RWPE2 (cell line): Measurements from ENCODE around the gene YIPF5.

Experiments
- ATAC-seq: fragments of 200-7000 bp; cut with Tn5 transposase; 3 replicates; pipeline ENCODE4 v1.9.1; 2021; ENCODE audit warnings: low read depth
- DNase-seq: peaks from one replicate; pipeline ENCODE4 v3.0.0-alpha.2; 2020; ENCODE audit warnings: low spot score
- H3K27ac ChIP-seq: fragments of 450-650 bp; 2 replicates; pipeline ENCODE4 v1.5.1; 2017; ENCODE audit warnings: mild to moderate bottlenecking; ENCODE audit not compliant: poor library complexity, severe bottlenecking
- H3K27me3 ChIP-seq: fragments of 250-450 bp; sonication (Bioruptor Pico); 2 replicates; pipeline ENCODE4 v1.5.1; 2021; ENCODE audit warnings: mild to moderate bottlenecking, moderate library complexity; ENCODE audit not compliant: insufficient read depth, poor library complexity, severe bottlenecking
- H3K36me3 ChIP-seq: fragments of 250-450 bp; sonication (Bioruptor Pico); 2 replicates; pipeline ENCODE4 v1.5.1; 2020; ENCODE audit warnings: low read depth, mild to moderate bottlenecking, moderate library complexity
- H3K4me1 ChIP-seq: fragments of 250-450 bp; sonication (Bioruptor Pico); 2 replicates; pipeline ENCODE4 v1.5.1; 2021; ENCODE audit warnings: mild to moderate bottlenecking, moderate library complexity; ENCODE audit not compliant: insufficient read depth, poor library complexity, severe bottlenecking
- H3K4me3 ChIP-seq: fragments of 250-450 bp; sonication (Bioruptor Pico); 2 replicates; pipeline ENCODE4 v1.5.1; 2021; ENCODE audit warnings: mild to moderate bottlenecking, moderate library complexity; ENCODE audit not compliant: severe bottlenecking
- H3K9me3 ChIP-seq: fragments of 250-450 bp; sonication (Bioruptor Pico); 2 replicates; pipeline ENCODE4 v1.5.1; 2021; ENCODE audit warnings: mild to moderate bottlenecking, moderate library complexity; ENCODE audit not compliant: severe bottlenecking
- CTCF ChIP-seq: fragments of 450-650 bp; IDR thresholded peaks from one replicate; pipeline ENCODE4 v1.5.1; 2017; ENCODE audit warnings: mild to moderate bottlenecking, moderate library complexity; ENCODE audit not compliant: poor library complexity, severe bottlenecking

Gene YIPF5

GRCh38 chr5:144187699-144188294 lies 17.3 kb upstream of the YIPF5 start:
- H3K4me3 ChIP-seq = no peak overlapping the region
- H3K27me3 ChIP-seq = no peaks in the 10 kb centered on the region
- no peaks in the 10 kb centered on the region for H3K9me3 ChIP-seq
- H3K36me3 ChIP-seq = no peaks in the 10 kb centered on the region
- peaks cover 23% of the 10 kb centered on the region for H3K4me1 ChIP-seq
- DNase-seq (peak; percentile 88), ATAC-seq (peak; percentile 83)
- TF ChIP-seq CTCF = no peak
- peak overlapping the region; percentile 81 for H3K27ac ChIP-seq

- DNase-seq (no peak), ATAC-seq (peak; percentile 44; the same call in 2 of the 3 replicates)
- no peak overlapping the region for H3K27ac ChIP-seq
Measured at GRCh38 chr5:144183254-144183889, 12.9 kb upstream of the YIPF5 start.

GRCh38 chr5:144179226-144179625 lies 8.8 kb upstream of the YIPF5 start:
- H3K36me3 ChIP-seq = no peaks in the 10 kb centered on the region
- no peaks in the 10 kb centered on the region for H3K4me1 ChIP-seq
- no peak for DNase-seq
- no peak for TF ChIP-seq CTCF
- ATAC-seq = no peak
- no peaks in the 10 kb centered on the region for H3K27me3 ChIP-seq
- H3K4me3 ChIP-seq = no peak overlapping the region
- no peak overlapping the region for H3K27ac ChIP-seq
- H3K9me3 ChIP-seq = no peaks in the 10 kb centered on the region

More at GRCh38 chr5:144183254-144183889, 12.9 kb upstream of the YIPF5 start:
- Histone ChIP-seq H3K36me3 (no peaks in the 10 kb centered on the region), H3K4me3 (no peak overlapping the region), H3K9me3 (no peaks in the 10 kb centered on the region), H3K4me1 (peaks cover 13% of the 10 kb centered on the region), H3K27me3 (no peaks in the 10 kb centered on the region)
- peak; percentile 97 for TF ChIP-seq CTCF

GRCh38 chr5:144177548-144177947 lies 7.1 kb upstream of the YIPF5 start:
- H3K27me3 ChIP-seq = no peaks in the 10 kb centered on the region
- DNase-seq (no peak), ATAC-seq (no peak)
- H3K4me1 ChIP-seq = no peaks in the 10 kb centered on the region
- no peaks in the 10 kb centered on the region for H3K9me3 ChIP-seq
- H3K4me3 ChIP-seq = no peak overlapping the region
- no peaks in the 10 kb centered on the region for H3K36me3 ChIP-seq
- no peak overlapping the region for H3K27ac ChIP-seq
- TF ChIP-seq CTCF = no peak

GRCh38 chr5:144173766-144174165 lies 3.3 kb upstream of the YIPF5 start:
- ATAC-seq = no peak
- peaks cover 9% of the 10 kb centered on the region for H3K4me1 ChIP-seq
- TF ChIP-seq CTCF = no peak

More at GRCh38 chr5:144173766-144174165, 3.3 kb upstream of the YIPF5 start:
- Histone ChIP-seq H3K27me3 (no peaks in the 10 kb centered on the region), H3K27ac (no peak overlapping the region), H3K4me3 (no peak overlapping the region), H3K36me3 (peaks cover 12% of the 10 kb centered on the region), H3K9me3 (no peaks in the 10 kb centered on the region)
- DNase-seq = no peak
